Measurements from ENCODE around the gene FOXN1. TPM values are rescaled to one million over a fixed set of nuclear protein-coding genes. Genes with fewer than 3 reads are reported as not detected.
"Not testable (repeated sequence)": the region's sequence is repeated elsewhere in the genome, so short reads cannot be mapped to it uniquely, and the experiment has no call there.

Gene FOXN1, protein sequence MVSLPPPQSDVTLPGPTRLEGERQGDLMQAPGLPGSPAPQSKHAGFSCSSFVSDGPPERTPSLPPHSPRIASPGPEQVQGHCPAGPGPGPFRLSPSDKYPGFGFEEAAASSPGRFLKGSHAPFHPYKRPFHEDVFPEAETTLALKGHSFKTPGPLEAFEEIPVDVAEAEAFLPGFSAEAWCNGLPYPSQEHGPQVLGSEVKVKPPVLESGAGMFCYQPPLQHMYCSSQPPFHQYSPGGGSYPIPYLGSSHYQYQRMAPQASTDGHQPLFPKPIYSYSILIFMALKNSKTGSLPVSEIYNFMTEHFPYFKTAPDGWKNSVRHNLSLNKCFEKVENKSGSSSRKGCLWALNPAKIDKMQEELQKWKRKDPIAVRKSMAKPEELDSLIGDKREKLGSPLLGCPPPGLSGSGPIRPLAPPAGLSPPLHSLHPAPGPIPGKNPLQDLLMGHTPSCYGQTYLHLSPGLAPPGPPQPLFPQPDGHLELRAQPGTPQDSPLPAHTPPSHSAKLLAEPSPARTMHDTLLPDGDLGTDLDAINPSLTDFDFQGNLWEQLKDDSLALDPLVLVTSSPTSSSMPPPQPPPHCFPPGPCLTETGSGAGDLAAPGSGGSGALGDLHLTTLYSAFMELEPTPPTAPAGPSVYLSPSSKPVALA
- total RNA-seq = not detected in 2 replicates

DNA sequence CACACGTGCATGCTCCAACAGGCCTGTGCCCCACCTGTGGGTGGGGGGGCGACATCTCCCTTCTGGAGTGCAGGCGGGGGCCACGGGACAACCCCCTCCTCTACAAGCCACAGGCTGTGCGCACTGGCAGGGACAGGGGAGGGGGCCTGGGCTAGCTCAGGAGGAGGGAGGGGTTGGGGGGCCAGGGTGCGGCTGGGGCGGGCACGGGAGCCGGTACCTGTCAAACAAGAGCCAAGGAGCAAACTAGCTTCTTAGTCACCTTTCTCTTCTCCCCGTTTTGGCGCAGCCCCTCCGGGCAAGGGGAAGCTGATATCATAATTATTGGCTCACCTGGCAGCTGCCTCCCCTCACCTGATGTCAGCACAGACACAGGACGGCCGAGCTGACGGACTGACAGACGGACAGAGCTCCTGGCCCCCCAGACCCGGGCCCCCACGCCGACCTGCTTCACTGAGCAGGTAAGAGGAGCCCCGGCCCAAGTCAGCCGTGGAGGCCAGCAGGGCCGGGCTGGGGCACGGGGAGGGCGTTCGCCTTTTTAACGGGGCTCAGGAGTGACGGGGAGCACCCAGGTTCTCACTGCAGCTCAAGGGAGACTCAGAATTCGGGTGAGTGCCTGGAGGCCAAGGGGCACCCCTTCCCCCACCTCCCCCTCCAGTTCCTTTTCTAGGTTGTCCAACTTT is at the start of gene FOXN1:
Gene FOXN1 (plus strand): TSS at position 363 of the 680 bp plus-strand sequence. CDS start 17,622 bp downstream, outside the sequence.
- DNase-seq (ENCODE audit: low read depth in 2 of 2) = no peak

DNA sequence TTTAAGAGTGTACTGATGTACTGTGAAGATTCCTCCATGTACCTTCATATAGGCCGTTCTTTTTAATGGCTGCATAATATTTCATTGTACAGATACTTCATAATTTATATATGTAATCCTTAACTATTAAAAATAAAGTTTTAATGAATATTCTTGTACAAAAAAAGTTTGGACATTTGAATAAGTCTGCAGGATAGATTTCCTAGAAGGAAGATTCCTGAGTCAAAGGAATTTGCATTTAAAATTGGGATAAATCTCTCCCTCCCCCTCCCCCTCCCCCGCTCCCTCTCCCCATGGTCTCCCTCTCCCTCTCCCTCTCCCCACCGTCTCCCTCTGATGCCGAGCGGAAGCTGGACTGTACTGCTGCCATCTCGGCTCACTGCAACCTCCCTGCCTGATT is 48.3 kb upstream of the FOXN1 start:
- DNase-seq (ENCODE audit: low read depth in 2 of 2) = no peak

DNA sequence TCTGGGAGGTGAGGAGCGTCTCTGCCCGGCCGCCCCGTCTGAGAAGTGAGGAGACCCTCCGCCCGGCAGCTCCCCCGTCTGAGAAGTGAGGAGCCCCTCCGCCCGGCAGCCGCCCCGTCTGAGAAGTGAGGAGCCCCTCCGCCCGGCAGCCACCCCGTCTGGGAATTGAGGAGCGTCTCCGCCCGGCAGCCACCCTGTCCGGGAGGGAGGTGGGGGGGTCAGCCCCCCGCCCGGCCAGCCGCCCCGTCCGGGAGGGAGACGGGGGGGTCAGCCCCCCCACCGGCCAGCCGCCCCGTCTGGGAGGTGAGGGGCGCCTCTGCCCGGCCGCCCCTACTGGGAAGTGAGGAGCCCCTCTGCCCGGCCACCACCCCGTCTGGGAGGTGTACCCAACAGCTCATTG is 47.3 kb upstream of the FOXN1 start:
- DNase-seq (ENCODE audit: low read depth in 2 of 2) = not testable (repeated sequence)

DNA sequence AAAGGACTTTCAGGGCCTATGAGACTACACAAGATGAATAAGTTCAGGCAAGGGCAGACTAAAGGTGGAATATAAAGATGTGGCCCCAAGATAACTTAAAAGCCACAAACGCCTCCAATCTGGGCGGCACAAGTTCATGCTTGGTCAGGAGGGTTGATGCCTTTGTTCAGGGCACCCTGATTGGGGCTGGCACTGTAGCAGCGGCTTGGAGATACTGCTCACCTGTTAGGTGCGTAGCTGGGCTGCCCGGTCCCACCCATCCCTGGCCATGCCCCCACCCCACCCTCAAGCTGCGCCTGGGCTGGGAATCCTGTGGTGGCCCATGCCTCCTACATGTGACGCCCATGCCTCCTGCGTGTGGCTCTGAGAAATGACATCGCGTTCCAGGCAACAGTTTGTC is 45.2 kb upstream of the FOXN1 start:
- DNase-seq (ENCODE audit: low read depth in 2 of 2) = no peak

DNA sequence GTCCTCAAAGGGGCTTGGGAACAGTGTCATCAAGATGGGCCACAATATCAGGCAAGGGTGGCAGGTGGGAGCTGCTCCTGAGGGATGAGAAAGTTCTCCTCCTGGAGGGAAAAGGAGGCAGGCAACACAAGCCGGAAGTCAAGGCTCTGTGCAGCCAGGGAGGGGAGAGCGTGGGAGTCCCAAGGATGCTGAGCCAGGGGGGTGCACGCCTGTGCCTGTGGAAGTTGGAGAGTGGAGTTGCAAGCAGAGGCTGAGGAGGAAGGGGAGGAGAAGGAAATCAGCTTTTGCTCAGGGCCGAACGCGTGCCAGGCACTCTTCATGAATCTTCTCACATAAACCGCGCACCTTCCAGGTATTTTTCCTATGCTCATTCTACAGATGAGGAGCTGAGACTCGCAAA is 40.1 kb upstream of the FOXN1 start:
- DNase-seq (ENCODE audit: low read depth in 2 of 2) = no peak

DNA sequence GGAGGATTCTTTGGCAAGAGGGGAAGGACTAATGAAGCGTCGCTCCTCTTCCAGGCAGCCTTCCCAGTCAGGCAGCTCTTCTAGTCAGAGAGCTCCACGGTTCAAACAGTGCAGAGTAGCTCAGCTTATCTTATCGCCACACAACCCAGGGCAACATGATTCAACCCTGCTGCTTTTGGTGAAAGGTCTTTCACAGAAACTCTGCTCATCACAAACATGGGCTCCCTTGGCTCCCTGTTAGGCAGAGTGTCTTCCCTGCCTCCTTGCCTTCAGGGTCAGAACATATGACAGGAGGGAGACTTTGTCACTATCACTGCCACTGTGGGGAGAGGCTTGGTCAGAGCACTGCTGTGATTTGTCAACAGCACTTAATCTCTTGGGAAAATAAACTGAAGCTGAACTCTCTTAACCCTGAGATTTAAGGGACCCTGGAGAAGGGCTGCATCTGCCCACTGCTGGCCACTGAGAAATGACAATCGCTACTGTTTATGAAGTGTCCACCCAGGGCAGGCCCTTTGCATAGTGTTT is 39.6 kb upstream of the FOXN1 start:
- no peak for DNase-seq (ENCODE audit: low read depth in 2 of 2)

DNA sequence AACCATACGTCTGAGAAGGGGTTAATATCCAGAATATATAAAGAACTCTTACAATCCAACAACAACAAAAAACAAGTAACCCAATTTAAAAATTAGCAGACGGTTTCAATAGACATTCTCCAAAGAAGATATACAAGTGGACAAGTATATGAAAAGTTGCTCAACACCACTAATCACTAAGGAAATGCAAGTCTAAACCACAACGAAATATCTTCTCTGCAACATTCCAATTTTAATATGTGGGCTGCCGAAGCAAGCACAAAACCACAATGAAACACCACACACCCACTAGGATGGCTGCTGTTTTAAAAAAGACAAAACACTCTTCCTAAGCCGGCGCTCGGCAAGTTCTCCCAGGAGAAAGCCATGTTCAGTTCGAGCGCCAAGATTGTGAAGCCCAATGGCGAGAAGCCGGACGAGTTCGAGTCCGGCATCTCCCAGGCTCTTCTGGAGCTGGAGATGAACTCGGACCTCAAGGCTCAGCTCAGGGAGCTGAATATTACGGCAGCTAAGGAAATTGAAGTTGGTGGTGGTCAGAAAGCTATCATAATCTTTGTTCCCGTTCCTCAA is 38.6 kb upstream of the FOXN1 start:
- no peak for DNase-seq (ENCODE audit: low read depth in 2 of 2)

DNA sequence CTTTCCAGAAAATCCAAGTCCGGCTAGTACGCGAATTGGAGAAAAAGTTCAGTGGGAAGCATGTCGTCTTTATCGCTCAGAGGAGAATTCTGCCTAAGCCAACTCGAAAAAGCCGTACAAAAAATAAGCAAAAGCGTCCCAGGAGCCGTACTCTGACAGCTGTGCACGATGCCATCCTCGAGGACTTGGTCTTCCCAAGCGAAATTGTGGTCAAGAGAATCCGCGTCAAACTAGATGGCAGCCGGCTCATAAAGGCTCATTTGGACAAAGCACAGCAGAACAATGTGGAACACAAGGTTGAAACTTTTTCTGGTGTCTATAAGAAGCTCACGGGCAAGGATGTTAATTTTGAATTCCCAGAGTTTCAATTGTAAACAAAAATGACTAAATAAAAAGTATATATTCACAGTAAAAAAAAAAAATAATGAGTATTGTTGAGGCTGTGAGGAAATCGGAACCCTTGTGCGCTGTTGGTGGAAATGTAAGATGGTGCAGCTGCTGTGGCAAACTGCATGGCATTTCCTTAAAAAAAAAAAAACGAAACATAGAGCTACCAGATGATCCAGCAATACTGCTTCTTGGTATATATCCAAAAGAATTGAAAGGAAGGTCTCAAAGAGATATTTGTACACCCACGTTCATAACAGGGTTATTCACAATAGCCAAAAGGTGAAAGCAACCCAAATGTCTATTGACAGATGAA is 38.0 kb upstream of the FOXN1 start:
- DNase-seq (ENCODE audit: low read depth in 2 of 2) = not testable (repeated sequence)

DNA sequence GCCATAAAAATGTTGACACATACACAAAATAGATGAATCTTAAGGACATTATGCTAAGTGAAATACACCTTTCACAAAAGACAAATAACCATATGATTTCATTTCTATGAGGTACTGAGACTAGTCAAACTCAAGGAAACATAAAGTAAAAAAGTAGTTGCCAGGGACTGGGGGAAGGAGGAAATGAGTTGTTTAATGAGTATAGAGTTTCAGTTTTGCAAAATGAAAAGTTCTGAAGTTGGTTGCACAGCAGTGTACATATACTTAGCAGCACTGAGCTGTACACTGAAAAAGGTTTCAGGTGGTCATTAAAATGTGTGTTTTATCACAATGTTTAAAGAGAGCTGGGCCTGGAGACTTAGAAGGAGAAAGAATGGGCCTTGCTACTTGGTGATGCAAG is 37.4 kb upstream of the FOXN1 start:
- DNase-seq (ENCODE audit: low read depth in 2 of 2) = no peak

DNA sequence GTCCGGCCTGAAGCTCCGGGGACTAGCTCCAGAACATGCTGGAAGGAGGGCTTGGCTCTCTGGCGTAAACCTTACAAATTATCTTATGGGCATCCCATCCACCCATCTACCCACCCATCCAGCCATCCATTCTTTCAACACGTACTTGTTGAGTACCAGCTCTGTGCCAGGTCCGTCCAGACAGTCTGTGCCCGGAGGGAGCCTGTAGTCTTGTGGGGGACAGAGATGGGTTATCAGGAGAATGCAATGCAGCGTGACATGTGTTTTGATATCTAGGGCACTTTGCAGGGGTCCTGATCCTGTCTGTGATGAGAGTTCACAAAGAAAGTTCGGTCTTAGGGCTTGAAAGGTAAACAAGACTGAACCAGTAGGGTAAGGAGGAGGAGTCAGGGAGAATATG is 36.8 kb upstream of the FOXN1 start:
- no peak for DNase-seq (ENCODE audit: low read depth in 2 of 2)

DNA sequence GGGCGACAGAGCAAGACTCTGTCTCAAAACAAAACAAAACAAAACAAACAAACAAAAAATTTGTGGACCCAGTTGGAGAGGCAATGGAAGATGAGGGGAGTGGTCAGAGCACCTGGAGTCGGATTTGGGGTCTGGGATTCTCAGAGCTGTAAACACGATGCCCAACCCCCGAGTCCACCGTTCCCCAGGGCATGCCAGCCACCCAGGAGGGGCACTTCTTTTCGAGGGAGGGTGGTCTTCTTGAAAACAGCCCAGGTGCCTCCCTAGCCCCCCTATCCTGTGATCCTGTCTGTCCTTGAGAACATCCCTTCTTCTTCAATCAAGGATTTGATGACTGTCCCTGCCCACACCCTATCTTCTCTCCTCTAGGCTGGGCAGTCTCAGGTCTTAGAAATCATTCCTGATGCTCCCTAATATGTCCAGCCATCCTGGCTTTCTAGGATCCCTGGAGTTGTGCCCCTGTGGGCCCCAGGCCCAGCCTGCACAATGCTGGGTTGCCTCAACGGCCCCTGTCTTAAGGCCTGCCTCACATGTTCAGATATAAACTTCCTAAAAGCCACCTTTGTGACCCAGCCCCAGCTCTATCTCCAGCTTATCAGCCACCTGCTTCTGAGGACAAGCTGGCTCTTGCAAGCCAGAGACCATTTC is 35.8 kb upstream of the FOXN1 start:
- no peak for DNase-seq (ENCODE audit: low read depth in 2 of 2)

DNA sequence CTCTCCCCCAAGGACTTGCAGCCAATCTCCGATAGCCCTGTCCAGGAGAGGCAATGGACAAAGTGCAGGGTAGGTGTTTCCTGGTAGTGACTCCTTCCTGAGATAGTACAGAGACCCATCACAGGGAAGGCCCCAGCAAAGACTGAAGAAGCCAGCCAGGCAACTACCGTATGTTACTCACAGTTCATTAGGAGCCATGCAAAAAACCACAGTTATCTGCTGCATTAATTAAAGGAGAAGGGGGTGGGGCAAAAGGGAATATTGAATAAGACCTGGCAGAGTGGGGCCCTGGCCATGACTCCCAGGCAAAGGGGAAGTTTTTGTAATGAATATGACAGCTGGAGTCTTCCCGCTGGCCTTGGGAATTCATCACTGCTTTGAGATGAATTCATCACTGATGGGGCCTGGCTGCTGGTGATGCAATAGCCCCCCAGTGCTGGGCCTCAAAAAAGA is 35.2 kb upstream of the FOXN1 start:
- DNase-seq (ENCODE audit: low read depth in 2 of 2) = no peak

DNA sequence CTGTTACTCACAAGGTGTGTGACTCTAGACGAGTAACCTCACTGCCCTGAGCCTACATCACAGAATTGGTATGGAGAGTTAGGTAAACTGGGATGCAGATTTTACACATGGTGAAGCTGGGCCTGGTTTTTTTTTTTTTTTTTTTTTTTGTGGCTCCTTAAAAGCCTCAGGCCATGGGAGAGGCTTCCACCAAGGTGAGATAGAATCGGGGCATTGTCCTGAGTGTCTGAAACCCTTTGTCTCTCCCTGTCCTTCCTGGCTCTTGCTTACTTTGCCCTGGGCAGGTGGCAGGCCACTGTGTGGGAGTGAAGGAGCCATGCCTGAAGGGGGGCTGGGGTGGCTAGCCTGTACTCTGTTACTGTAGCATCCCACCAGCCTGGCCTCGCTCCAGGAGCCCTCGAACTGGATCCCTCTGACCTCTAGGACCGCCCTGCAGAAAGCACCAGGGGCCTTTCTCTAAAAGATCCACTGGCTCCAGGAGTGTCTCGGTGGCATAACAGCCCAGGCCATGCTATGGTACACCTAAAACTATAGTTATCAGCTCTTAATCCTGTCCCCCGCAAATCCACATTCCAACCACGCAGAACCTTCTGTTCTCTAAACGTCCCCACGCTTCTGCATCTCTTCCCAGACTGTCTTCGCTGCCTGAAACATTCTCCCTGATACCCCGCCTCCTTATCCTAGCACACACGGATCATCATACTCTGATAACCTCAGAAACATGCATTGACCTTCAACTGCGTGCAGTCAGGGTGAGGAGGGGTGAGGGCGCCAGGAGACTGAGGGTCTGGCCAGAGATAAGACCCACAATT is 34.4 kb upstream of the FOXN1 start:
- DNase-seq (ENCODE audit: low read depth in 2 of 2) = no peak

DNA sequence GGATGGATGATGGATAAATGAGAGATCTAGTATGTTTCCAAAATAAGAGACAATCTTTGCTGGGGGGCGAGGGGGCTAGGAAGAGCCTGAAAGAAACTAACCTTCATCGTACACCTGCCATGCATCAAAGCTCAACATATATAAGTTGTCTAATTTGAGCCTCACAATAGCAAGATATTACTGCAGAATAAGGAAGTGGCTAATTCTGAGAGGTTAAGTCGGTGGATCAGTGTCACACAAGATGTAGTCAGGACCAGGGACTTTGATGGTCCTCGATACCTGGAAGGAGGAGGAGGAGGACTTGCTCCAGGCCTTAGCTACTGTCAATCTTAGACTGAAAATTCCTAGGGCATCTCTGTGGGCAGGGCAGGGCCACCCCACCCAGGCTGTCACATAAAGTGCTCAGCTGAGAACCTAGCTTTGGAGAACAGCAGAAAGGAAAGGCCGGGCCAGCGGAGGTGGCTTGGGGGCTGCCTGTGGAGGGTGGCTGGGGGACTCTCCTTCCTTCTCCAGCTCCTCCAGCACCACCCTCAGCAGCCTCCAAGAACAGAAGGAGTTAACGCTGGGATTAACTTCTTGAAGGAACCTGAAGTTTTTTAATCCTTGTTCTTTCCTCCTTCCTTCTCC is 33.2 kb upstream of the FOXN1 start:
- no peak for DNase-seq (ENCODE audit: low read depth in 2 of 2)

DNA sequence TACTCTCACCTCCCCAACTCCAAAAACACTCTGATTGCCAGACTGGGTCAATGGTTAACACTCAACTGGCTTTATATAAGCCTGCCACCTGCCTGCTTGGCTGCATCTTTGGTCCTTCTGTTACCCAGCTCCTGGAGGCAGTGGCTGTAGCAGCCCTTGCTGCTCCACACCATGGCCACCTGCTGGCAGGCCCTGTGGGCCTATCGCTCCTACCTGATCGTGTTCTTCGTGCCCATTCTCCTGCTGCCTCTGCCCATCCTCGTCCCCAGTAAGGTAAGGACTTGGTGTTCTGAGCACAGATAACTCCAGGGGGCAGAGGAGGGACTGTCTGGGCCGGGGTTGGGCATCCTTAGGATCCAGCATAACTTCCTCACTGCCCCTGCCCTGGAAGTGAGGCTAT is 32.6 kb upstream of the FOXN1 start, which contains the start of gene SLC13A2:
Gene SLC13A2 (plus strand): TSS at position 103 of the 400 bp plus-strand sequence. CDS start 69 bp downstream, at position 172.
- DNase-seq (ENCODE audit: low read depth in 2 of 2) = no peak

DNA sequence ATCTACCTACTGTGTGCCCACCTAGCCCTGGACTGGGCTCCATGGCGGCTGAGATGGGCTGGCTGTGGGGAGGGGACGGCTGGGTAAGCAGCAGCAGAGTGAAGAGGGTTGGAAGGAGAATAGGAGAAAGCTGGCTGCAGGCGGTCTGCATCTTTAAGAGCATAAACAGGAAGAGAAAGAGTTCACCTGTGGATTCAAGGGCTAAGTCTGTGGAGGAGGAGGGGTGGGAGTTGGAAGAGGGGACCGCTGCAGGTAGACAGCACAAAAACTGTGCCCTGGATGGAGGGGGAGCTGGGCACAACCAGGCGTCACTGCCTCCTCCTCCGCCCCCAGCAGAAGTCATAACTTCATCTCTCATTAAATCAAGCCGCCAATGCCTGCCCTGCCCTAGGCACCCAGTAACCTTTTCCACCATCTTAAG is 32.0 kb upstream of the FOXN1 start:
- no peak for DNase-seq (ENCODE audit: low read depth in 2 of 2)

DNA sequence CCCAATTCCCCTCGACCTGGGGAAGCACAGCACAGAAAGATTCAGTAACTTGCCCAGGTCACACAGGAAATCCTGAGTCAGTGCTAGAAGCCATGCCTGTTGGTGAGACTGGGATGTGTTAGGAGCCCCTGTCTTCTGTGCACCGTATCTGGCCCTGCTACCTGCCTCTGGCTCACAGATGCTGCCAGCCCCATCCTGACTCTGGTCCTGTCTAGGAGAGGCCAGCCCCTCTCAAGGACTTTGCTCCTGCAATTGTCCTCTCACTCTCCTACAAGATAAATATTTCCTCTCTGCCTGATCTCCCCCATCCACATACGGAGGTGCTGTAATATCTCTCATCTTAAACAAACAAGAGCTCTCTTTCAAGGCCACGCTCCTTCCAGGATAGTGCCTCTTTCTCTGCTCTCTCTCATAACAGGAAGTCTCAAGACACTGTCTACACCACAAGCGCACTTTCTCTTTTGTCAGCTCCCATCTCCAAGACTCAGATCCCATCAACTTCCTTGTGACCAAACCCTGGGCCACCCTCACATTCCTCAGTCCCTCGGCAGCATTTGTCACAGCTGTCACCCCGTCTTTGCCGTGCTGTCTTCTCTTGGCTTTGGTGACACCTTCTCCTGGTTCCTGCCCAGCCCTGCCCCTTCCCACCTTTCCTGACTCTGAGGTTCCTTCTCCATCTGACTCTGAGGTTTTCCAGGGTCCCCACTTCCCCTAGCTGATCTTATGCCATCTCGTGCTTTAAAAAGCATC is 30.8 kb upstream of the FOXN1 start:
- DNase-seq (ENCODE audit: low read depth in 2 of 2) = peak in 1 of 2 donors; percentile 8

DNA sequence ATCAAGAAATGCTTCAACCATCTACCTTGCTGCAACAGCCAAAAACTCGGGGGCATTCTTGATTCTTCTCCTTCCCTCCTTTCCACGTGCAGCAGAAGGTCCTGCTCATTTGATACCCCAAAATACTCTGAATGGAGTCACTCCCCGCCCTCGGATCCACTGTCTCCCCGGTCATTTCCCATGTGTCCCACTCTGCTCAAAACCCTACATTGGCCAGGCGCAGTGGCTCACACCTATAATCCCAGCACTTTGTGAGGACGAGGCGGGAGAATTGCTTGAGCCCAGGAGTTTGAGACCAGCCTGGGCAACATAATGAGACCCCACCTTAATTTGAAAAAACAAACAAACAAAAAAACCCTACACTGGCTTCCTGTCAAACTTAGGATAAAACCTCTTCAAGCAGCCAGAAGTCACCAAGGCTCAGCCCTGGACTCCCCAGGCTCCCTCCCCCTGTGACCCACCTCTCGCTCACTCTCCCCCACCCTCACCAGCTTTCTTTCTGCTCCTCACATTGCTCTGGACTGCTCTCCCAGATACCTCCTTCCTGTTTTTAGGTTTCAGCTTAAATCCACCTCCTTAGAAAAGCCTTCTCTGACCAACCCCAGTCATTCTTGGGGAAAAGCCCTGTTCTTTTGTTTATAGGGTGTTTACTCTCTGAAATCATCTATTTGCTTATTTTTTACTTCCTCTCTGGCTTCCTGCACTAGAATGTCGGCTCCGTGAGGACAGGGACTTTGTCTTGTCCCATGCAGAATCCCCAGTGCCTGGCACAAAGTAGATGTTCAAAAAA is 29.9 kb upstream of the FOXN1 start:
- DNase-seq (ENCODE audit: low read depth in 2 of 2) = no peak
